MM.1S (cell line): ENCODE results near the gene VAT1.

Experiments used
- CTCF ChIP-seq: fragments of 300-600 bp; sonication (generic); IDR thresholded peaks from 2 replicates; pipeline ENCODE4 v1.5.1; 2016; ENCODE audit warnings: antibody characterized with exemption, low read length, mixed read lengths
- EZH2 ChIP-seq: fragments of 300-600 bp; sonication (generic); optimal IDR thresholded peaks from 2 replicates; pipeline ENCODE3; 2017; ENCODE audit warnings: low read depth, mild to moderate bottlenecking, antibody characterized with exemption, low read length, mixed read lengths
- EZH2phosphoT487 ChIP-seq: fragments of 300-600 bp; sonication (generic); IDR thresholded peaks from 2 replicates; pipeline ENCODE4 v1.6.1; 2018; ENCODE audit warnings: antibody characterized with exemption, low read length

- TF ChIP-seq EZH2 (no peak), EZH2phosphoT487 (no peak), CTCF (no peak)
Measured at GRCh38 chr17:43069368-43069898, 47.2 kb upstream of the VAT1 start.
